Natural killer cell (primary cell): ENCODE results near the gene SYNE2. TPM values are rescaled to one million over a fixed set of nuclear protein-coding genes. Genes with fewer than 3 reads are reported as not detected.

Experiments
- ATAC-seq, 3 donors: fragments of 150-1000 bp in 2 of 3; fragments of 200-7000 bp in 1 of 3; cut with Tn5 transposase; 1 replicate in 1 of 3; 2 replicates in 2 of 3; pipeline ENCODE4 v1.10.0; 2021; ENCODE audit warnings: mild to moderate bottlenecking in 2 of 3, moderate library complexity in 2 of 3
- DNase-seq, 2 donors: peaks; one replicate each; pipeline versions ENCODE4 v3.0.0 to v3.0.0-alpha.2; 2013 to 2021; ENCODE audit warnings: mixed read lengths in 1 of 2
- H3K27ac ChIP-seq: one replicate; pipeline ENCODE4 v1.5.1; 2013; ENCODE audit warnings: mild to moderate bottlenecking, low read length
- H3K27me3 ChIP-seq: one replicate; pipeline ENCODE4 v1.6.1; 2013; ENCODE audit warnings: low read length; ENCODE audit not compliant: control insufficient read depth, insufficient read depth
- H3K36me3 ChIP-seq: one replicate; pipeline ENCODE4 v1.6.1; 2013; ENCODE audit warnings: low read length; ENCODE audit not compliant: control insufficient read depth, insufficient read depth
- H3K4me1 ChIP-seq: one replicate; pipeline ENCODE4 v1.6.1; 2013; ENCODE audit warnings: low read length; ENCODE audit not compliant: control insufficient read depth, insufficient read depth
- H3K4me3 ChIP-seq: one replicate; pipeline ENCODE4 v1.5.1; 2013; ENCODE audit warnings: low read length
- H3K9me3 ChIP-seq: one replicate; pipeline ENCODE4 v1.6.1; 2013; ENCODE audit warnings: low read length; ENCODE audit not compliant: control insufficient read depth, insufficient read depth
- H3K27ac Mint-ChIP-seq, 2 donors: one replicate each; pipeline ENCODE4 v1.8.0; 2022; ENCODE audit warnings: mild to moderate bottlenecking in 2 of 2, mixed read lengths in 2 of 2, moderate library complexity in 1 of 2
- H3K27me3 Mint-ChIP-seq, 2 donors: one replicate each; pipeline ENCODE4 v1.8.0; 2022; ENCODE audit warnings: low read depth in 2 of 2, mixed read lengths in 2 of 2
- H3K36me3 Mint-ChIP-seq: one replicate; pipeline ENCODE4 v1.8.0; 2022; ENCODE audit warnings: mixed read lengths
- H3K4me1 Mint-ChIP-seq, 2 donors: one replicate each; pipeline ENCODE4 v1.8.0; 2022; ENCODE audit warnings: mixed read lengths in 2 of 2
- H3K4me3 Mint-ChIP-seq: one replicate; pipeline ENCODE4 v1.8.0; 2022; ENCODE audit warnings: mild to moderate bottlenecking, moderate library complexity, mixed read lengths
- H3K9me3 Mint-ChIP-seq, 2 donors: one replicate each; pipeline ENCODE4 v1.8.0; 2022; ENCODE audit warnings: mixed read lengths in 2 of 2
- WGBS: methylation state at CpG from one replicate; pipeline ENCODE4 v1.1.7; 2013; ENCODE audit warnings: missing lambda C conversion rate; ENCODE audit not compliant: insufficient coverage; 5-methylcytosine and 5-hydroxymethylcytosine counted together
- intact Hi-C: fragments of 100-400 bp; cut with micrococcal nuclease; formaldehyde crosslinking; loops from one replicate; pipeline ENCODE4 v1.14.2; 2022
- total RNA-seq, 4 donors: library from RNA; stranded (reverse); fragments of 120-200 nt in 1 of 4; gene quantifications; one replicate each; pipeline versions ENCODE4 v1.2.3 to v1.2.4, GENCODE V29; 2013 to 2022
- TF ChIP-seq, protein P1 (sequence below): fragments of 200-600 bp; IDR thresholded peaks from one replicate; pipeline ENCODE4 v1.8.0; 2022; ENCODE audit warnings: antibody characterized with exemption

Gene SYNE2
- total RNA-seq, 3 donors from 2014 or later (not counting 1 experiment from before 2014, with no cell fraction given) = 325 to 434 (median 373) TPM

DNA sequence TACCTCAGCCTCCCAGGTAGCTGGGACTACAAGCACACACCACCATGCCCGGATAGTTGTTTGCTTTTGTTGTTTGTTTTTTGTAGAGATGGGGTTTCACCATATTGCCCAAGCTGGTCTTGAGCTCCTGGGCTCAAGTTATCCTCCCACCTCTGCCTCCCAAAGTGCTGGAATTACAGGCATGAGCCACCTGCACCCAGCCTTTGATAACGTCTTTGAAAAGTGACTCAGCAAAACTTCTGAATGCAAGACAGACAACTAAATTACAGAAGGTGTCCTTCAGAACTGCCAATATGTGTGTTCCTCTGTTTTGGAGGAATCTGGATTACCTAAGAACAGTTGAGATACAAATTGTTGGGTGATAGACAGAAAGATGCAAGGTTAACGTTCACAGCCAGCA lies 341.6 kb downstream of the SYNE2 start:
- Mint-ChIP-seq H3K27me3 (no peaks in the 10 kb centered on the region), H3K36me3 (peaks cover 22% of the 10 kb centered on the region), H3K4me1 (peaks cover 37 to 49% of the 10 kb centered on the region in 2 donors), H3K9me3 (no peaks in the 10 kb centered on the region), H3K27ac (peak overlapping the region; percentile 61 to 82), H3K4me3 (no peak overlapping the region)
- Histone ChIP-seq H3K9me3 (no peaks in the 10 kb centered on the region), H3K4me1 (peaks cover 4% of the 10 kb centered on the region), H3K27me3 (no peaks in the 10 kb centered on the region), H3K27ac (no peak overlapping the region), H3K4me3 (no peak overlapping the region), H3K36me3 (peaks cover 28% of the 10 kb centered on the region)
- DNase-seq (no peak), ATAC-seq (no peak)
- intact Hi-C loops = no loop called here
- 53% methylated on average over 2 of the region's 3 CpGs for WGBS
- TF ChIP-seq, protein P1, sequence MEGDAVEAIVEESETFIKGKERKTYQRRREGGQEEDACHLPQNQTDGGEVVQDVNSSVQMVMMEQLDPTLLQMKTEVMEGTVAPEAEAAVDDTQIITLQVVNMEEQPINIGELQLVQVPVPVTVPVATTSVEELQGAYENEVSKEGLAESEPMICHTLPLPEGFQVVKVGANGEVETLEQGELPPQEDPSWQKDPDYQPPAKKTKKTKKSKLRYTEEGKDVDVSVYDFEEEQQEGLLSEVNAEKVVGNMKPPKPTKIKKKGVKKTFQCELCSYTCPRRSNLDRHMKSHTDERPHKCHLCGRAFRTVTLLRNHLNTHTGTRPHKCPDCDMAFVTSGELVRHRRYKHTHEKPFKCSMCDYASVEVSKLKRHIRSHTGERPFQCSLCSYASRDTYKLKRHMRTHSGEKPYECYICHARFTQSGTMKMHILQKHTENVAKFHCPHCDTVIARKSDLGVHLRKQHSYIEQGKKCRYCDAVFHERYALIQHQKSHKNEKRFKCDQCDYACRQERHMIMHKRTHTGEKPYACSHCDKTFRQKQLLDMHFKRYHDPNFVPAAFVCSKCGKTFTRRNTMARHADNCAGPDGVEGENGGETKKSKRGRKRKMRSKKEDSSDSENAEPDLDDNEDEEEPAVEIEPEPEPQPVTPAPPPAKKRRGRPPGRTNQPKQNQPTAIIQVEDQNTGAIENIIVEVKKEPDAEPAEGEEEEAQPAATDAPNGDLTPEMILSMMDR = no peak

DNA sequence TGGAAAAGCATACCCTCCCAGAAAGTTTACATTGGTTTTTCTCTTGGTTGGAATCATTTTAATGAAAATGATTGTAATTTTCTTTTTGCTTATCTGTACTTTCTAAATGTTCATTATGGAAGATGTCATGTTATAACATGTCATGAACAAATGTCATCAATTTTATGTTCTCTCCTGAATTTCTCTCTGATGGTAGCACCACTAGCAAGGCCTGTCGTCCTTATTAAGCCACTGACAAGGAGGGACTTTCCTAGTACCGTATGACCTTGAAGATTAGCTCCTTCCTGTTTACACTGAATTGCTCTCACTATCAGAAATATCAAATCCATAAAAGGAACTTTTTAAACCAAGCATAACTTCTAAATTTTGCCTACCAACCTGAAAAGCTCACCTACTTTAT lies 342.4 kb downstream of the SYNE2 start:
- Histone ChIP-seq H3K9me3 (no peaks in the 10 kb centered on the region), H3K36me3 (peaks cover 21% of the 10 kb centered on the region), H3K4me1 (peaks cover 4% of the 10 kb centered on the region), H3K27ac (peak overlapping the region; percentile 72), H3K27me3 (no peaks in the 10 kb centered on the region), H3K4me3 (no peak overlapping the region)
- no peak overlapping the region for H3K4me3 Mint-ChIP-seq
- peak in 1 of 3 donors; percentile 45 for ATAC-seq
- H3K27ac Mint-ChIP-seq = peak overlapping the region; percentile 61 to 82
- peaks cover 18% of the 10 kb centered on the region for H3K36me3 Mint-ChIP-seq
- TF ChIP-seq, protein P1 = no peak
- H3K27me3 Mint-ChIP-seq = no peaks in the 10 kb centered on the region
- 35% methylated on average over 2 of the region's 2 CpGs for WGBS
- H3K9me3 Mint-ChIP-seq = no peaks in the 10 kb centered on the region
- peak in 1 of 2 donors; percentile 56 for DNase-seq
- intact Hi-C loops = no loop called here
- peaks cover 37 to 49% of the 10 kb centered on the region in 2 donors for H3K4me1 Mint-ChIP-seq

DNA sequence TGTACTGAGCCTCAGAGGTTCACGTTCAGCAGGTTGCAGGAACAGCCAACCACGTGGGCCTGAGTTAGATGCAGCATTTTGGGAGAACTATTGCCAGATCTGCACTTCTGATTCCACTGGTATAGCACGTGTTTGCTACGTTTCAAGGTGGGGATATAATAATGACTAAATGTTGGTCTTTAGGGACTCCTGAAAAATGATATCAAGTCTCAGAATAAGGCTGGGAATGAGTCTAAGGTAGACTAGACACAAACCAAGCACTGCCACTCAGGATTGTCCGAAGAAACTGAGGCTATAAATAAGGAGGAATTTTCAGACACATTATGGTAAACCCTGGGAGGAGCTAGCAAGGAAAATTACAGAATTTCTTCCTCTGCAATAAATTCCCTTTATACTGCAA lies 343.3 kb downstream of the SYNE2 start:
- intact Hi-C loops = no loop called here
- Histone ChIP-seq H3K36me3 (peaks cover 16% of the 10 kb centered on the region), H3K27me3 (no peaks in the 10 kb centered on the region), H3K4me1 (peaks cover 4% of the 10 kb centered on the region), H3K9me3 (no peaks in the 10 kb centered on the region), H3K4me3 (no peak overlapping the region), H3K27ac (peak overlapping the region; percentile 72)
- peak overlapping the region; percentile 13 for H3K4me3 Mint-ChIP-seq
- H3K4me1 Mint-ChIP-seq = peaks cover 41 to 49% of the 10 kb centered on the region in 2 donors
- DNase-seq = no peak
- ATAC-seq = no peak
- H3K27me3 Mint-ChIP-seq = no peaks in the 10 kb centered on the region
- 90% methylated on average over 4 of the region's 5 CpGs for WGBS
- peaks cover 9% of the 10 kb centered on the region for H3K36me3 Mint-ChIP-seq
- H3K27ac Mint-ChIP-seq = peak overlapping the region; percentile 61 to 82
- TF ChIP-seq, protein P1 = no peak
- H3K9me3 Mint-ChIP-seq = no peaks in the 10 kb centered on the region

GRCh38 chr14:64196814-64197411 lies 344.1 kb downstream of the SYNE2 start:
- H3K4me3 Mint-ChIP-seq = peak overlapping the region; percentile 1
- H3K36me3 ChIP-seq = peaks cover 12% of the 10 kb centered on the region
- 38% methylated on average over 20 of the region's 20 CpGs for WGBS
- peaks cover 4% of the 10 kb centered on the region for H3K4me1 ChIP-seq
- H3K27ac ChIP-seq = peak overlapping the region; percentile 16
- intact Hi-C loops = no loop called here
- no peaks in the 10 kb centered on the region for H3K9me3 Mint-ChIP-seq
- no peaks in the 10 kb centered on the region for H3K9me3 ChIP-seq
- H3K4me1 Mint-ChIP-seq = peaks cover 41 to 48% of the 10 kb centered on the region in 2 donors
- TF ChIP-seq, protein P1 = no peak
- no peaks in the 10 kb centered on the region for H3K27me3 ChIP-seq
- H3K27ac Mint-ChIP-seq = peak overlapping the region; percentile 68 to 82
- DNase-seq (peak in 1 of 2 donors; percentile 53), ATAC-seq (peak; percentile 26 to 73 (median 68))
- H3K27me3 Mint-ChIP-seq = no peaks in the 10 kb centered on the region
- peak overlapping the region; percentile 9 for H3K4me3 ChIP-seq
- H3K36me3 Mint-ChIP-seq = peaks cover under 1% of the 10 kb centered on the region
